ENCODE data around the gene BCL11B.

The BCL11B gene

DNA sequence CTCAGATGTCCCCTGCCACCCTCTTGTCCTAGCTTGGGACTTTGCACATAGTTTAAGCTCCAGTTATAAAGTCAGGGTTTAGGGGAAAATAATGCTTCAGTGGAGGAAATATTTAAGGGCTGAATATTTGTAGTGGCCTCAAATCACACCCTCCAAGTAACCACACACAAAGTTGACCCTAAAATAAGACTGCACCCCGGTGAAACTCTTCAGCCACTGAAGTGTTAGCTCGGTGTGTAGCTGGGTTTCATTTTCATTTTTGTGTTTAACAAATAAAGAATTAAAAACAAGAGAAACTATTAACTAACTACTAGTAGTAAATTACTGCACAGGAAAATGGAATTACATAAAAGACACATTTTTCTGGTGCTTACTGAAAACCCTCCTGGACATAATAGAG, 14.8 kb upstream of the BCL11B start:
- DNase-seq, result no peak

DNA sequence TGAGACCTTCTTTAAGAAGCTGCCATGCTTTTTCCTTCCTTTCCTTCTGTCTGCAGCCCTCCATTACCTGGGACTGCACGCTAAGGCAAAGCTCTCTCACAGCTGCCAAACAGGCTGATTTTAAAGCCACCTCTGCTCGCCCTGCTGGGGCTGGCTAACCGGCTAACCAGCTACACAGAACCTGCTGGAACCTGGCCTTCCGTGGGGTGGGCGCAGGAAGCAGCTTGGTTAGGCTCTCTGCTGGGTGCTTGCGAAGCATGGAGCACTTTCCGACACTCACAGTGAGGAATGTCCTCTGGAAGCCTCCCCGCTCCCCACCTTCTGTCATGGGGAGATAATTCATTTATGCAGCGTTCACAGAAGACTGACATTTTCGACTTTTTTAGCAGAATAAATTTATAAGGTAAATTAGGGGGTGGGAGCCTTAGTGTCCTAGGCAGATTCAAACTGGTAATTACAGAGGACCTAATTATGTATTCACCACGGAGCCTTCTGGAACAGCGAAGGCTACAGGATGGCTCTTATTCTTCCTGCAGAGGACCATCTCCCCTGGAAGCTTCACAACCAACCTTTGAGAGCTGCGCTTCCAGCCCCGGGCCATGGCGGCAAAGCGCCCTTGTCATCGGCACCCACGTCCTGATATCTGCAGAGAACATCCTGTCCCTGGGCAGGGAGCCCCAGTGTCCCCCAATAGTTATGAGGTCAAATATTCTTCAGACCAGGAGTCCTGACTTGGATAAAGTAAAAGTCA, 12.4 kb upstream of the BCL11B start:
- DNase-seq, result no peak

DNA sequence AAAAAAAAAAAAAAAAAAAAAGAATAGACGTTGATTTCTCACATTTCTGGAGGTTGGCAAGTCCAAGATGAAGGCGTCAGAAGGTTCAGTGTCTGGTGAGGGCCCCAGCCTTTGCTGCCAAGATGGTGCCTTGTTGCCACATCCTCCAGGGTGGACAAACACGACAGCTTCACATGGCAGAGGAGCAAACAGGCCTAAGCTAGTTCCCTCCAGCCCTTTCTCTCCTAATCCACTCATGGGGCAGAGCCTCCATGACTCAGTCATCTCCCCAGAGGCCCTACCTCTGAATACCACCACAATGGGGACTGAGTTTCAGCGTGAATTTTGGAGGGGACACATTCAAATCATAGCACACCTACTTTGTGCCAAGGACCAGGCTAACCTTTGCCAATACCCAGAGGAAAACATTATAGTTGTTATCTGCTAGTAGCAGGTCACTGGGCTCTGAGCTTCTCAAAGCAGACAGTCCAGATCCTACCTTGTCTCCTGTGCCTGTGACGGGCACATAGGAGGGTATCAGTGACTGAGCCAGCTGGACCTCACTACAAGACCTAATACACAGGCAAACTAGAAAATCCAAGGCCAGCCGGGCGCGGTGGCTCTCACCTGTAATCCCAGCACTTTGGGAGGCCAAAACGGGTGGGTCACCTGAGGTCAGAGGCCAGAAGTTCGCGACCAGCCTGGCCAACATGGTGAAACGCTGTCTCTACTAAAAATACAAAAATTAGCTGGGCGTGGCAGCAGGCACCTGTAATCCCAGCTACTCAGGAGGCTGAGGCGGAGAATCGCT, 10.5 kb upstream of the BCL11B start:
- DNase-seq, result no peak

DNA sequence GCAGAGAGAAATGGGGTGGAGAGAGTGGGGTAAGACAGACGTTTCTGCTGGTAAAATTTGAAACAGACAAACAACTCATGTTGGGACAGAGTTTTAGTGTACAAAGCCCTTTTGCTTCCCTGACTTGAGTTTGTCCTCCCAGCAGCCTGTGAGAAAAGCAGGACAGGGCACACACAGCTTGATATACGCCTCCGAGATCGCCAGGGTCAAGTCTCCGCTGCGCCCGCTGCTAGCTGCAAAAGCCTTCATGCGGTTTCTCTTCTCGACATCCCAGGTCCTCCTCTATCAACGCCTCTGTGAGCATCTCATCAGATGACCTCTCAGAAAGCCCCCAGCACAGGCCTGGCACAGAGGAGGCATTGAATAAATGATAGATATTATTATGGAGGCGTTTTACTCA, 9.4 kb upstream of the BCL11B start:
- no peak for DNase-seq

DNA sequence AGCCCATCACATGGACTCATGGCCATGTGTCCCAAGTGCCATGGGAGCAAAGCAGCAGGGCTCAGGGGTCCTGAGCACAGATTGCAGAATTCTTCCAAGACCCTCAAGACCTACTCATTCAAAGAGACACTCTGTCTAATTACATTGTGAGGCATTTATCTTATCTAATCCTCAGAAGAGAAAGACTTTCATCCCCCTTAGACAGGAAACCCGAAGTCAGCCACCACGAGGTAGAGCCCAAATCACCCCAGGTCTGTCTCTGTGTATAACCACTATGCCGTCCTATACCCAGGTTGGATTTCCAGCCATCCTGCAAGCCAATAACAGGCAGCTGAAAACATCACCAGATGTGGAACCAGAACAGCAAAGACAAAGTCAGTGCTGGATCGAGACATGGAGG, 8.9 kb upstream of the BCL11B start:
- DNase-seq, result no peak

DNA sequence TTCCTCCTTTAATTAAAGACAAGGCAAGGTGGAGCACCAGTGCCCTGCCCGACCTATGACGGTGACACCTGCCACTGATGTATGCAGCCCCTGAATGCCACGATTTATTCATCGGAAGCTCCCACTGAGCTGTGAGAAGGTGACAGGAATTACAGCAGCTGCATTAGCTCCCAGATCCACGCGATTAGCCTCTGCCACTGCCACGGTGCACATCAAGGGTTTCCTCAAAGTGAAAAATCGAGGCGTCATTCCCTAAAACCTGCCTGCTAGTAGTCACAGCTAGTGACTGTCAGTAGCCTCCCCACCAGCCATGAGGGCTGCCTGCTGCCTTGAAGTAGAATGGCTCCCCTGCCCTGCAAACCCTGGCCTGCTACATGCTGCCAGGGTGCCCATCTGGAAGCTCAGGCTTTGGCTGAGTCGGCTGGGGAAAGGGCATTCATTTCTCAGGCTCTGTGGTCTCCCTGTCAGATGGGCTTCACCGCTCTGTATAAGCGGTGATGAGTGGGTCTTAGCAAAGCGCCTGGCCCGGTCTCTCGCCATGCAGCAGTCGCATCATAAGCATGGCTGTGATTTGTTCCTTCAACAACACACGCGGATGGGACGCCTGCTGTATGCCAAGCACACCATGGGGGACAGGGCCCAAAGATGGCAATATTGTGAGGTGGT, 8.2 kb upstream of the BCL11B start:
- no peak for DNase-seq

DNA sequence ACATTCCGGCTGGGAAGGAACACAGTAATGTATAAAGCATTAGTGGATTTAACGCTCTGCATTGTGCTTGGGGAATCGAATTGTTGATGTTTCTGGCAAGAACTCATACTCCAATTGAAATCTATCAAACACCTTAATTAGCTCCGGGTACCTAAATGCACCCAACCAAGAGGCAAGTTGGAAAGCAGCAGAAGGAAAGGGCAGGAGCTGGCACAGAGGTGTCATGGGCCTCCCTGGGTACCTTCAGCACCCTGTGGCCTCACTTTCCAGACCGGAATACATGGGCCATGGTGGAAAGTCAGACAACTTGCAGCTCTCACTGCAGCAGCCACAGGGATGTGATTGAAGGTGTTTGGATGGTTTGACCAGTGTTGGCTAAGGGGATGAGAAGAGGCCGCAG, 6.8 kb upstream of the BCL11B start:
- no peak for DNase-seq

DNA sequence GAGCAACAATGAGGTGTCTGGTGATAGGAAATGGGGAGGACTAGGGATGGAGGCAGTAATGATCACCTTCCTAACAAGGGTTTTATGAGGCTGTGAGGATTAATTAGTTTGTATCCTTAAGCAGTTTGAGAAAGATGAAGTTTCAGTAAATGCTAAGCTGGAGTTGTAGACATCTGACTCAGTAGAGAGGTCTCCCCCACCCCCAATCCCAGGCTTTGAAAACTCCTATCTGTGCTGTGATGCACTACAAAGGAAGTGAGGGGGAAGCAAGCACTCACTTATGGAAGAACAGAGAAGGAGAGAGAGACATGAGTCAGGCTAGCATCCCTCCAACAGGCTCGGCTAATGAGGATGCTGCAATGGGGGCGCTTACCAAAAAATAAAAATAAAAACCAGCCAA, 5.5 kb upstream of the BCL11B start:
- DNase-seq, result no peak

DNA sequence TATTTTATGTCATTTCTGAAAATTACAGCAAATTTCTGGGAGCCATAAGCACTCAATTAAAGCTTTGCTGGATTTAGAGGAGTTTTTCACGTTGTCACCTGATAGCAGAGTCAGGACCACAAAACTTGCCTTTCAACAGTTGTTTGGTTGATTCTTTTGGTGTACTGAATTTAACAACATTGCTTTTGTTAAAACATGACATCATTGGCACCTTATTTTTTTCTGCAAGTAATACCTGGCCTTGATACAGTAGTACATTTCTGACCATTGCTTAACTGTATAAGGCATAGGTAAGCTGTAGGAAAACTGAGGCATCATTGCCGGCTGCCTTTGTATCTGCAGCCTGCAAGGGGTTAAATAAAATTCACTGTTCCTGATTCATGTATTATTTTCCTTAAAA, 4.5 kb upstream of the BCL11B start:
- no peak for DNase-seq

DNA sequence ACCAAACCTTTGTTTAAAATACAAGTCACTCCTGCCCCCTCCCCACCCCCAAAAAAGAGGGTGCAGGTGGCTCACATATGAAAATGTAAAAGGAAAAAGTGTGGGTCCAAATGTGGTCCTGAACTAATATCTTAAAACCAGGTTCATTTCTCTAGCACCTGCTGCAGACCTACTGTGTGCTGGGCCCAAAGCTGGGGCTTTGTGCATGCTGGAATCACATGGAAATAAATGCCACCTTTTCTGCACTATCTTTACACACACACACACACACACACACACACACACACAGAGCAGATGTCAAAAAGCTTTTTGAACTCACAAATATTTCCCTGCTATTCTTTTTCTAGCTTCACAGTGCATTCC, 3.2 kb upstream of the BCL11B start:
- DNase-seq, result no peak

DNA sequence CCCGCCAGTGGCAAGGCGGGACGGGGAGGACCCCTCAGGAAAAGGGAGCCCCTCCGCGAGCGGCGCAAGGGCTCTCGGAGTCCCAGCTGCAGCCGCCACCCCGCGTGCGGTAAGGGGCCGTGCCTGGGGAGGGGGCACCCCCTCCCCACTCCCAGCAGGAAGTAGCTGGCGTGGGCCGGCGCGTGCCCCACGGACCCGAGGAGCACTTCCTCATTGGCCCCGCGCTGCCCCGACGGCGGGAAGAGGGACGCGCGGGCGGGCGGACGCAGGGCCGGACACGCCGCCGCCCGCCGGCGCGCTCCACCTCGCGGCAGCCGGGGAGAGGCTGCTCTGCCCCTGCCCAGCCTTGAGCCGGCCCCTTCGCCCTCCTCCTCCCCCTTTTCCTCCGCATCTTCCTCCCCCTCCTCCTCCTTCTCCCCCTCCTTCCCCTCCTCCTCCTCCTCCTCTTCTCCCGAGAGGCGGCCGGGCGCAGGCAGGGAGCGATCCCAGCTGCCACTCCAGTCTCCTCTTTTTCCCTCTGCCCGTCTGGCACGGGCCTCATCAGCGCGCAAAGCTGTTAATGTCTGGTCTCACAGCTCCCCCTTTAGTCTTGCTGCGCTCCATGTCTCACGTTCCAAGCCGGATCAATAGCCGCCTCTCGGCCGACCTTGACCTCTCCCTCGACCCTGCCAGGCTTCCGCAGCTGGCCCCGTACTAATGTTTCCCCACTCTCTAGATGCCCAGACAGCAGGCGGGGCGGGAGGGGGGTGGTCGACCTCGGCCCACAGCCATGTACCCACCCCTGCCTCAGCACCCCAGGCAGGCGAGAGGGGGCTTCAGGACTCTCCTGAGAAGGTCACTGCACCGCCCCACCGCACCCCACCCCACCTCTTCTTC, 2.6 kb upstream of the BCL11B start:
- peak; percentile 92 for DNase-seq

DNA sequence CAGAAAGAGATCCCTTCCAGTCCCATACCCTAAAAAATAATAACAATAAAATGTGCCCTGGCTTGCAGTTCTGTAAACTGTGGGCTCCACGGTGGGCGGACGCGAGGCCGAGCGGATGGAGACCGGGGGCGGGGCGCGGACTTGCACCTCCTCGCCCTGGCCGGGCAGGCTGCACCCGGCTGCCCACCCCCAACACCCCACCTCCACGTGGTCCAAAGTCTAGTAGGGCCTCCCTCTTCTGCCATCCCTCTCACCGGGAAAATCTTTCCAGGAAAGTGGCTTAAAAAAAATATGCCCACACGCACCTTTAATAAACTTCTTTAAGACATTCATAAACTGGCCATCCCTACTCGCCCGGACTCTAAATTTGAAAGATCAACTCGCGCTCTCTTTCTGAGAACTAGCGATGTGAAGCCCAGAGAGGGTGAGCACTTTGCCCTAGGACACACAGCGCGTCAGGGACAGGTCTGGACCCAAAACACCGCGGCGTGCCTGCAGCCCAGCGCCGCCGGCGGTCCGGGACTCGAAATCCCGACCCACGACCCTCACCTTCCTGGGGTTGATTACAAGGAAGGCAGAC, 1.9 kb upstream of the BCL11B start:
- no peak for DNase-seq

DNA sequence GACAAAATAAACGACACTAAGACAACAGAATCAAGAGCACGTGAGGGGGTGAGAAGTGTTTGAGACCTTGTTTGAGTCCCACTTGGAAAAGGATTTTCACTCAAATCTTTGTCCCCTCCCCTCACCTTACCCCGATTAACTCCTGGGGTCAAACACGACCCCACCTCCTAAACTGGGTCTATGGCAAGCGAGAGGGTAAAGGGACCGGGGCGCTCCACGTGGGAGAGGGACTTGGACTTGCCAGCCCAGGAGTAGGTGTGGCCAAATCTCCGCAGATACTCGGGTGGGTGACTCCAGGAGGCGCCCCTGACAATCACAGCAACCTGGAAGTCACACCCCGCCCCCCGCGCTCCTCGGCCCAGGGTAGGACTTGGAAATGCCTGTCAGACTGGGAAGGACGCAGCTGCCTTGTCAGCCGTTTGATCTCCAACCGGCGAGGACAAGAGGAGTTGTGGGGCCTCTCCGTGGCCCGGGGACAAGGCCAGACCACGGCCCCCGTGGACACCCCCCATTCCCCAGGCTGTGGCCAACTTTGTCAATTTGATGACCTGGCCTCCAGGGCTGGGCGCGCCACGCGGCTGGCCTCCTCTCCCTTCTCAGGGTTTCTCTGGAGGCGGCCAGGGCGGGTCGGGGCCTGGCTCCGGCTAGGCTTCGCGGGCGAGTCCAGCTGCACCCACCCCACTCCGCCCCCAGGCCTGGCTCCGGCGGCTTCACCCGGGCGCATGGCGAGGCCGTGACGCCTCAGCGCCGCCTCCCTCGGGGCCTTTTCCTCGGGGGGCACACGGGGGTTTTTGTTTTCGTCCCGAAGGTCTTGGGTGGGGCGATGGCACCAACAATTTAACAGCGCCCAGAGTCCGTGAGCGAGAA, 1.1 kb upstream of the BCL11B start:
- peak; percentile 81 for DNase-seq

DNA sequence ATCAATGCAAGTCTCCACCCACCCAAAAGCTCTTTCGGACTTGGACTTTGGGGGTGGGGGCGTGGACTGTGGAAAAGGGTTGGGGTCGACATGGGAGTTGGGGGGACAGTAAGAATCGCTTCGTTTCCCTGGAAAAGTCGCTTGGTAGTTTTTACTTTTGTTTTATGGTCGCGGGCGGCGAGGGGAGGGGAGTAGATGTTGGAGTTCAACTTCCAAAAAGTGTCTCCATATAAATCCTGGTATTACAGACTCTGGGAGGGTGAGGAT, 568 bp upstream of the BCL11B start:
- DNase-seq, result no peak

DNA sequence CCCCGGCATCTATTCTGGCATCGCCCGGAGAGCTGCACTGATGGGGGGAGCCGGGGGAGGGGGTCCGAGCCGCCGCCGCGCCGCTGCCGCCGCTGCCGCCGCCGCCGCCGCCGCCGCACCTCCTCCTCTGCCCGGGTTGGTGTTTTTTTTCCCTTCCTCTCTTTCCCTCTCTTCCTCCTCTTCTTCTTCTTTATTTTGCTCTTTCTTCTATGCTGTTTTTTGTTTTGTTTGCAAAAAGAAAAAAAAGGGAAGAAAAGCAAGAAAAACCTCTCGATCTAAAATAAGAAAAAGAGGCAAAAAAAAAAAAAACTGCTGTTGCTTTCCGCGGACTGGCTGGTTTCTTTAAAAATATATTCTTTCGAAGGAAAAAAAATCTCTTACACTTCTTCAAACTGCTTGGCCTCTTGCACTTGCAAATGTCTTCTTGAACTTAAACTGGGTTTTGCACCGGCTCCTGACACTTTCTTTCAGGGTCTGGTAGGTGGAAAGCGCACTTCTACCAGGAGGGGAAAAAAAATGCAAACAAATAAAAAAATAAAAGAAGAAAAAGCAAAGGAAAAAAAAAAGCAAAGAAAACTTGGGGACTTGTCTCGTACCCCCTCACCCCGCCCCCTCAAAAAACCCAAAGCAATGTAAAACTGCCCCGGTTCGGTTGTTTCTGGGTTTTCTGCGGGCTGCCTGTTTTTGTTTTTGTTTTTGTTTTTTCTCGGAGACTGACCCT, 616 bp downstream of the BCL11B start:
- peak; percentile 61 for DNase-seq

DNA sequence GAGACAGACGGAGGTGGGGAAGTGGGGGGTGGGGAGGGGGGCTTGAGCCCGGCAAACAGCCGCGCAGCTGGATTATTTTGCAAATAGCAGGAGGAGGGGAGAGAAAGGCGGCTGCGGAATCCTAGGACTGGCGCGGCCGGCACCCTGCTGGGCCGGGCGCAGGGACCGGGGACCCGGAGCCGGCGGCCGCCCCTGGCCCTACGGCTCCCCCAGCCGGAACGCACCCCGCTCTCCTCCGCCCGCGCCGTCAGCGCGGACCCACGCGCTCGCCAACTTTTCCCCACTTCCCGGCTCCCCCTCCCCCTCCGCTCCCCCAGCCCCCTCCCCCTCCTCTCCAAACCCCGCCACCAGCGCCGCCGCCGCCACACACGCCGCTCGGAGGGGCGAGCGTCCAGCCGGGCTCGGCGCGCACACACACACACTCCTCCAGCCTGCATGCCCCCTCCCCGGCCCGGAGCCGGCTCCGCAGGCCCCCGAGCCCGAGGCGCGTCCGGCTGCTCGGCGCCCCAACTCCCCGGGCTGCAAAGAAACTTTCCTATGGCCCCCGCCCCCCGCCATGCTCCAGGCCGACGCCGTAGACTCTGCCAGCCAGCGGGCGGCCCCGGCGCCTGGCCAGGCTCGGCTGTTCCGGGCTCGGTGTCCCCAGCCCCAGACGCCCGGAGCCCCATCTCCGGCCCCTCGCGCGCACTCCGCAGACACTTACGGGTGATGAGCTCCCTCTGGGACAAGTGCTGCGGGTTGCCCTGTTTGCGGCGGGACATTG, 1.4 kb downstream of the BCL11B start:
- peak; percentile 81 for DNase-seq

DNA sequence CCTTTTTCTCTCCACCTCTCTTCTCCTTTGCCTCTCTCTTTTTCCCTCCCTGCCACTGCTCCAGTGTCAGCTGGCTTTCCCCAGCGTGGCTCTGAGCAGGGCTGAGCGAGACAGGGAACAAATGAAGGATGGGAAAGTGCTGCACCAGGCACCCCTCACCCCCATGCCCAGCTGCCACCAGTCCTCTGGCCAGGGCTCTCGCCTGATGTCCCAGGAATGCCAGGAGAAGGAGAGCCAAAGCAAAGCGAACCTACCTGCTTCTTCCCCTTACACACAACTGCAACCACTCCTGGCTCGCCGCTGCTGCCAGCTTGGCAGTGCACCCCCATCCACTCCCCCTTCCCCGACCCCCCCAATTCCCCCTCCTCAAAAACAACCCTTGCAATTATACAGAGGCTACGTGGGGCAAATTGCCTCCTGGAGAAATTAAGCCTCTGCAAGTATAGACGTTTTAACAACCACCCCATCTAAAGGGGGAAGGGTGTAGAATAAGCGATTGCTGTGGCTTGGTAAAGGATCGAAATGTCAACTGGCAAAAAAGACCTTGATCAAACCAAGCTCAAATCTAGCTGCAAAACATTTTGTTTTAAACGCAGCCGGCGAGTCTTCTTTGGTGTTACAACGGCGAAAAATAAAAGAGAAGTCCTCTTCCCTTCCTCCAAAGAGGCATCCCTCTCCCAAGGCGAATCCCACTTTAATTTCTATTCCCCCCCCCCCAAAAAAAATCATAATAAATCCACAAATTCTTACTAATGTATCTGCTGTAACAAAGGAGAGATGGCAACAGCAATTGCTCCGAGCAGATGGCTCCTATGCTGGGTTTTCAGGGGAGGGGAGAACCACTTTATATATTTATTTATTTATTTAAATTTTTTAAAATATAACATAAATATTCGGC, 2.9 kb downstream of the BCL11B start:
- peak; percentile 68 for DNase-seq

DNA sequence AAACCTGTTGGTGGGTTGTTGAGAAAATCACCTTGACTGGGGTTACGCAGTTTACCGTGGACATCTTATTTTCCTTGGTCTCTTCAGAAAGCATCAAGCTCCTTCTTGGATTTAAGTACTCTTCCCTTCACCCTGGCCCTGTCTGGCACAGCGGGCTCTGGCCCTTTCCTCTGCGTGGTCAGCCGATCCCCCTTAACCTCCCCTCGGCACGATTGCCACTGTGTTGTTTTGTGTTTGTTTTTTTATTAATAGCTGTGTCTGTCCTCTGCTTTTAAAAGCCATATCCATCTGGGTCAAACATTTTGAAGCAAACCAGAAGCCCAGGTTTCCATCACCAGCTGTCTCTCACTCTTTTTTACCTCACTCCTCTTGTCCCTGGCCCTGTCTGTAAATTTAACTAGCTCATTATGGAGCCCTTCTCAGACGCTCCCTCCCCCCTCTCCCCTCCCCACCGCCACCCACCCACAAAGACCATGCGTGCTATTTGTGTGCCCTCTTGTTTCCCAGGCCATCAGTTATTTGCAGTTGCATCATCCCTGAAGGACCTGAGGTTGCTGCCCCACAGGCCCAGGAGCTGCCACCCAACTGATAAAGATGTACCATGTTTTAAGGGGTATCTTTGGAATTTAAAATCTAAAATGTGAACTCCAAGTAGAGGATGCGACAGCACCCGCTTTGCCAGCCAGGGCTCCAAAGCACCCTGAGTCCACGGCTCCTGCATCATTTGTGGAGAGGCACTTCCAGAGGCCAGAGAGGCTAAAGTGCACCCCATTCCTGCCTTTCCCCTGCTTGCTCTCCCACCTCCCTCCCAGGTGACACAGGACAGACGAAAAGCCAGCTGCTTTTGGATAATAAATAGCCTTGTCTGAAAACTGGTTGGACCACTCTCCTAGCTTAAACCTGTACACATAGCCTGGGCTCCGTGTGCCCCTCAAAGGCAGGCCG, 3.9 kb downstream of the BCL11B start:
- peak; percentile 54 for DNase-seq

All from retina (tissue), 1 donor.